Glomerular visceral epithelial cell (primary cell): Measurements from ENCODE around the gene HAUS2.
"Not testable (repeated sequence)": the region's sequence is repeated elsewhere in the genome, so short reads cannot be mapped to it uniquely, and the experiment has no call there.

ENCODE experiments used
- DNase-seq: peaks from one replicate; pipeline ENCODE4 v3.0.0-alpha.2; 2016; ENCODE audit errors: extremely low spot score

The HAUS2 gene

DNA sequence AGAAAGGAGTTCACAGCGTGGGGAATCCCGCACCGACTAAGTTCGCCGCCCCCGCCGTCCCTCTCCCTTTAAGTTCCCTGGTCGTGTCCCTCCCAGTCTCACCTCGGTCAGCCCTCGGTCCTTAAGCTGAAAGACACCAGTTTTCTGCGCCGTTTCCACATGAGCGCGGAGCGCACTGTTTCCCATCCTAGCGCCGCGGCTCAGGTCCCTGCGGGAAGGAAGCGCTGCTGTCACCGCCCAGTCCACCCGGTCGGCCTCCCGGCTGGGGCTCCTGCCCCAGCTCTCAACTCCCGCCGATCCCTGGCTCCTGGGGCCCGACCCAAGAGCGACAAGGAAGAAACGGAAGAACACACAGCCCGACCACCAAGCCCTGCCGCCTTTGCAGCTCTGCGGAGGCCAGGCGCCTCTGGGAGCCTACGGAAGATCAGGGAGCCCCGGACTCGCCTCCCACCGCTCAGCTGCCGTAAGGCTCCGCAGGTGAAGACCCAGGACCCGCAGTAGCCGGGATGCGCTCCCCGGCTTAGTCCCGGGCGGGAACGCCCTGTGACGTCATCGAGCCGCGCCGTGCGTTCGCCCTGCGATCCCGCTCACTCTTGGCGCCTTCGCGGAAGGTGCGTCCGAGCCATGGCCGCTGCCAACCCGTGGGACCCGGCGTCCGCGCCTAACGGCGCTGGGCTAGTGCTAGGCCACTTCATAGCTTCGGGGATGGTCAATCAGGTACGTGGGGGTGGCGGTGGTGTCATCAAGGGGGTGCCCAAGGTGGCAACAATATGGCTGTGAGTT, at the start of gene HAUS2, which contains the start of gene LRRC57:
TSS of gene HAUS2 (plus strand) at position 590 of the 783 bp plus-strand sequence. CDS start at position 625, 35 bp downstream.
TSS of gene LRRC57 (minus strand) at position 545 of the 783 bp plus-strand sequence. CDS start at position 186, 359 bp downstream.
- peak; percentile 87 for DNase-seq

DNA sequence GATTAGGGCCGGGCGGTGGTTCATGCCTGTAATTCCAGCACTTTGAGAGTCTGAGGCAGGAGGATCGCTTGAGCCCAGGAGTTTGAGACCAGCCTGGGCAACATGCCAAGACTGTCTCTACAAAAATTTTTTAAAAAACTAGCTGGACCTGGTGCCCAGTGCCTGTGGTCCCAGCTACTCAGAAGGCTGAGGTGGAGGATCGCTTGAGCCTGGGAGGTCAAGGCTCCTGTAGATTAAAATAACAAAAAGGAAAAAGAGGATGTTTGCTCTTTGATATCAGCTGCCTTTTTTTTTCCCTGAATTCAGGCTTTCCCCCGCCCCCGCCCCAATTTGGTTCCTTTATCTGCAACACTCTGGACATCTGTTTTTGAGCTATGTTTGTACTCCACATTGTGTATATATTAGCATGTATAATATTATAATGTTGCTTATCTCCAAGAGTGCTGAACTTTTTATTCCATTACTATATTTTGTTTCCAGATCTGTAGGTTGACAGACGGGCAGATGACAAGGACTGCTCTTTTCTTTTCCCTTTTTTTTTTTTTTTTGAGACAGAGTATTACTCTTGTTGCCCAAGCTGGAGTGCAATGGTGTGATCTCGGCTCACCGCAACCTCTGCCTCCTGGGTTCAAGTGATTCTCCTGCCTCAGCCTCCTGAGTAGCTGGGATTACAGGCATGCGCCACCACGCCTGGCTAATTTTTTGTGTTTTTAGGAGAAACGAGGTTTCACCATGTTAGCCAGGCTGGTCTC, 48.6 kb upstream of the HAUS2 start:
- peak; percentile 24 for DNase-seq

GRCh38 chr15:42502477-42502876, 46.2 kb upstream of the HAUS2 start:
- no peak for DNase-seq

DNA sequence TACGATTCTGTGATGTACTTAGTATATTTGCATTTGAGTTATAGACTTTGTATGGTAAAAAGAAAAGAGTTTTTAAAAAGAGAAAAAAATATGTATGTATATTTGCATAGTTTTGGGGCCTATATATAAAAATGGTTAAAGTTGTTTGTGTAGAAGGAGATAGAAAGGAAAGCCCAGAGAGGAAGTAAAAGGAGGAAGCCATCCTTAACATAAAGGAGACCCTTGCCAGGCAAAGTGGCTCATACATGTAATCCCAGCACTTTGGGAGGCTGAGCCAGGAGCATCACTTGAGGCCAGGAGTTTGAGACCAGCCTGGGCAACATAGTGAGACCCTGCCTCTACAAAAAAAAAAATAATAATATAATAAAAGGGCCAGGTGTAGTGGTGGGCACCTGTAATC, 44.8 kb upstream of the HAUS2 start:
- no peak for DNase-seq

DNA sequence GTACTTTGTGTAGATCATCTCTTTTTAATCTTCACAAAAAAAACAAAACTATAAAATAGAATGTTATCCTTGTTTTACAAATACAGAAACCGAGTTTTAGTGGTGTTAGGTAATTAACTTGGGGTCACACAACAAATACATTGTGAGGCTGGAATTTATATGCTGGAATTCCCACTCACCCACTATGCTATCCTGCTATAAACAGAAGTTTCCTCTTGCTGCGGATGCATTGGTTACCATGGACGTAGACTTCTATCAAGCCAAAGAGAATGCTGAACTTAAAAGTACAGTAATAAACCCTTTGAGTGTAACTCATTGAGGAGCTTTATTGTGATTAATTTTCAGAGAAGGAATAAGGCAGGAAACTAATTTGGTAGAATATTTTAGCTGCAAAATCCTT, 44.0 kb upstream of the HAUS2 start:
- peak; percentile 25 for DNase-seq

- DNase-seq = no peak
Measured at GRCh38 chr15:42507514-42507913, 41.1 kb upstream of the HAUS2 start.

GRCh38 chr15:42508263-42508690, 40.4 kb upstream of the HAUS2 start:
- DNase-seq = no peak

GRCh38 chr15:42510258-42511006, 38.2 kb upstream of the HAUS2 start:
- DNase-seq = no peak

DNA sequence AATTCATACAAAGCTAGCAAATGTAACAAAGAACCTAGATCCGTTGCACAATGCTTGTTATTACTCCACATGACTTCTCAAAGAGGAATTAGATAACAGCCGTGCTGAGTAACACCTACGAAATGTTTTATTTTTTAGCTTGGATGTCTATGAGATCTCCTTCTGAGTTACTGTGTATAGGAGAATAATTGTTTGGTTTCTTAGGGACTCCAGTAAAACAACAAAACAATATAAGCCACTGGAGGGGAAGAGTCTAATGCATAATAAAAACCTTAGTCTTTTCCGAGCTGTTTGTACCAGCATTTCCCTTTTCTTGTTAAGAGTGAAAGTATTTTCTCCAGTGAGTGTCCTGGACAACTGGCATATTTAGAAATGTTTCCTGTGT, 37.6 kb upstream of the HAUS2 start:
- DNase-seq = no peak

- DNase-seq = no peak
Measured at GRCh38 chr15:42523331-42523730, 25.3 kb upstream of the HAUS2 start.

DNA sequence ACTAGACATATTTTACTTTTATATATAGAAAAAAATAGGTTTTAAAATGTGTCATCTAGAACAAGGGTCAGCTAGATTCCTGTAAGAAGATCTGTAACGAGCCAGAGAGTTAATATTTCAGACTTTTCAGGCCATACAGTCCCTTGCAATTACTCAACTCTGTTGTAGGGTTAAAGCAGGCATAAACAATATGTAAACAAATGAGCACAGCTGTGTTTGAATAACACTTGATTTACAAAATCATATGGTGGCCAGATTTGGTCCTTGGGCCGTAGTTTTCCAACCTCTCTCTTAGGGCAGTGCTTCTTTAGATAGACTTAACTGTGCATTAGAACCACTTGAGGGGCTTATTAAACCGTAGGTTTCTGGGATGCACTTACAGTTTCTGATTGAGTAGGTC, 19.7 kb upstream of the HAUS2 start:
- DNase-seq = no peak

DNA sequence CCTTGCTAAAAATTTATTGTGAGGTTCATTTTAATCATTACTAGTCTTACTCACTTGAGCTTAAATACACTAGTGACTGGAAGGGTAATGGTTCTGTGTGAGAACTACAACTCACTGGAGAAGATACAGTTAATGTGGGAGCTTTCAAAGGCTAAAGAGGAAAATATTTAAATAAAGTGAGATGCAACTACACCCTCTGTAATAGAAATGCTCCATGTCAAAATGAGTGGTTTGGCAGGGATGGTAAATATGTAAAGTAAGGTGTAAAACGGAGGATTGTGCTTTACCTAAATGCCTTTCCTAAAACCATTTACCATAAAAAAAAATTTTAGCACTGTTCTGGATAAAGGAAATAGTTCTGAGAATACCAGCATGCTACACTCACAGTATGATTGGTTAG, 15.4 kb upstream of the HAUS2 start:
- no peak for DNase-seq

- DNase-seq = no peak
Measured at GRCh38 chr15:42544853-42545629, 3.6 kb upstream of the HAUS2 start.

DNA sequence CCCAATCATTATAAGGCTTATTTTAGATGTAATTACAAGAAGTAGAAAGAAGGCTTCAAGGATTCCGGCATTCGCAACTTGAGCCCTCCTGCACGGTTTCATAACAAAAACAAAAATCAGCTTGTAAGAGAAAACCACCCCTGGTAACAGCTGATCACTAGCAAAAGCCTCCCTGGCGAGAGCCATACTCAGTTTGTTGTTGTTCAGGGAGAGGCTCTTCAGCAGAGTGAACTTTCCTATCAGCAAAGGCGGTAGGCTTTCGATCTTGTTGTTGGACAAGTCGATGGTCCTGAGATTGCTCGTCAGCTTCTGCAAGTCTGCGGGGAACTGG, 755 bp upstream of the HAUS2 start:
- no peak for DNase-seq

- peak; percentile 35 for DNase-seq
Measured at GRCh38 chr15:42549032-42549491, 424 bp downstream of the HAUS2 start.

DNA sequence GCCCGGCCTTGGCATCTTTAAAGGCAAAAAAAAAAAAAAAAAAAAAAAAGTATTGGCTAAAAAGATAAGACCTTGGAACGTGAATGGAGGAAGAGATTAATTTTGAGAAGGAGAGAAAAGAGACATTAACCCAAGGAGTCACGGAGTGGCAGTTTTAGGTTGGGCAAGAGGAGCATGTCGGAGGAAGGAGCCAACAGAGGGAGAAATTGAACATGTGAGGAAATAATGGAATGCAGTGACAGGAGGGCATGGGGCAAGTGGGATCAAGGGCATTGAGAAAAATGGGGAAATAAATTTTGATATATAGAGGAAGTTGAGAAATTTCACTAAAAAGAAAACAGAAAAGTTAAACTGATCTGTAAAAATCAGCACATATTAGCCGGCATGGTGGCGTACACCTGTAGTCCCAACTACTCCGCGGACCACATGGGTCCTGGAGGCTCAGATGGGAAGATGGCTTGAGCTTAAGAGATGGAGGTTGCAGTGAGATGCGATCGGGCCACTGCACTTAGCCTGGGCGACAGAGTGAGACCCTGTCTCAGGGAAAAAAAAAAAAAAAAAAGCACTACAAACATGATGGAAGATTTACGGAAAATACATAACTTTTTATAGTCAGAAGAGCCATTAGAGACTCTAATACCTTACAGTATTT, 1.2 kb downstream of the HAUS2 start:
- no peak for DNase-seq

DNA sequence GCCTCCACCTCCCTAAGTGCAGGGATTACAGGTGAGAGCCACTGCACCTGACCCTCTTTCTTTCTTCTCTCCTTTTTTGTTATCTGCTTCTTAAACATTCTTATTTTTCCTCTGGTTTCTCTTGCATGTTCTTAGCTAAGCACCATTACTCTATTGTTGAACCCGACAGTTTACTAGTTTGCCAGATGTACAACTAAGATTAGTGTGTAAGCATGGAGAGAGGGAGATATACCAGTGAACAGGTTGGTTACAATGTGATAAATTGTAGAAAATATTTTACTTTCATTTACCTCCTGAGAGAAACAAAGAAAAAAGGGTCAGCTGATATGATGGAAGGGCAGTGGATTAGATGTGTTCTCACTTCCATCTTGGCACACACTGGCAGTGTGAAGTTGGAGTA, 4.9 kb downstream of the HAUS2 start:
- no peak for DNase-seq

- not testable (repeated sequence) for DNase-seq
Measured at GRCh38 chr15:42556550-42557207, 8.0 kb downstream of the HAUS2 start.

DNA sequence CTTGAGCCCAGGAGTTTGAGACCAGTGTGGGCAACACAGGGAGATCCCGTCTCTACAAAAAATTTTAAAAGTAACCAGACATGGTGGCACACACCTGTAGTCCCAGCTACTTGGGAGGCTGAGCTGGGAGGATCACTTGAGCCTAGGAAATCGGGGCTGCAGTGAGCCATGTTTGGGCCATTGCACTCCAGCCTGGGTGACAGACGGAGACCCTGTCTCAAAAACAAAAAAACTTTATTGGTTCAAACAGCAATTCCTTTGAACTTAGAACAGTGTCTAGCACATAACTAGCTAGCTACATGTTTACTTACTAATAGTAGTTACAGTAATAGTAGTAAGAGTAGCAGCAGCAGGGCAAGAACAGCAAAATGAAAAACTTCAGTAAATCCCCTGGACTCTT, 10.1 kb downstream of the HAUS2 start:
- no peak for DNase-seq
